Astrocyte of the cerebellum (primary cell): ENCODE results near the gene OR2Z1.
"Not testable (repeated sequence)": the region's sequence is repeated elsewhere in the genome, so short reads cannot be mapped to it uniquely, and the experiment has no call there.

ENCODE experiments used
- DNase-seq: peaks from one replicate; pipeline ENCODE4 v3.0.0-alpha.2; 2011; ENCODE audit warnings: low read depth
- H3K4me3 ChIP-seq: 2 replicates; pipeline ENCODE4 v1.5.1; 2011; ENCODE audit warnings: mild to moderate bottlenecking, low read depth, low read length, moderate library complexity
- in situ Hi-C: cut with HindIII; loops from 2 replicates; pipeline ENCODE4 v1.10.0; 2017; ENCODE audit warnings: low sequenced_read_pairs
- TF ChIP-seq, protein P1 (sequence below): IDR thresholded peaks from 2 replicates; pipeline ENCODE4 v1.5.1; 2012; ENCODE audit warnings: low read length, low read depth, moderate library complexity, mild to moderate bottlenecking; ENCODE audit errors: missing control alignments

Gene OR2Z1

GRCh38 chr19:8699908-8700307 lies 21.5 kb upstream of the OR2Z1 start:
- H3K4me3 ChIP-seq, result no peak overlapping the region
- in situ Hi-C loops, result loop anchor here (25.0 kb wide), 1 partner anchor 162 kb away; no protein-coding TSS in a partner anchor
- TF ChIP-seq, protein P1, sequence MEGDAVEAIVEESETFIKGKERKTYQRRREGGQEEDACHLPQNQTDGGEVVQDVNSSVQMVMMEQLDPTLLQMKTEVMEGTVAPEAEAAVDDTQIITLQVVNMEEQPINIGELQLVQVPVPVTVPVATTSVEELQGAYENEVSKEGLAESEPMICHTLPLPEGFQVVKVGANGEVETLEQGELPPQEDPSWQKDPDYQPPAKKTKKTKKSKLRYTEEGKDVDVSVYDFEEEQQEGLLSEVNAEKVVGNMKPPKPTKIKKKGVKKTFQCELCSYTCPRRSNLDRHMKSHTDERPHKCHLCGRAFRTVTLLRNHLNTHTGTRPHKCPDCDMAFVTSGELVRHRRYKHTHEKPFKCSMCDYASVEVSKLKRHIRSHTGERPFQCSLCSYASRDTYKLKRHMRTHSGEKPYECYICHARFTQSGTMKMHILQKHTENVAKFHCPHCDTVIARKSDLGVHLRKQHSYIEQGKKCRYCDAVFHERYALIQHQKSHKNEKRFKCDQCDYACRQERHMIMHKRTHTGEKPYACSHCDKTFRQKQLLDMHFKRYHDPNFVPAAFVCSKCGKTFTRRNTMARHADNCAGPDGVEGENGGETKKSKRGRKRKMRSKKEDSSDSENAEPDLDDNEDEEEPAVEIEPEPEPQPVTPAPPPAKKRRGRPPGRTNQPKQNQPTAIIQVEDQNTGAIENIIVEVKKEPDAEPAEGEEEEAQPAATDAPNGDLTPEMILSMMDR, result no peak
- DNase-seq, result no peak

DNA sequence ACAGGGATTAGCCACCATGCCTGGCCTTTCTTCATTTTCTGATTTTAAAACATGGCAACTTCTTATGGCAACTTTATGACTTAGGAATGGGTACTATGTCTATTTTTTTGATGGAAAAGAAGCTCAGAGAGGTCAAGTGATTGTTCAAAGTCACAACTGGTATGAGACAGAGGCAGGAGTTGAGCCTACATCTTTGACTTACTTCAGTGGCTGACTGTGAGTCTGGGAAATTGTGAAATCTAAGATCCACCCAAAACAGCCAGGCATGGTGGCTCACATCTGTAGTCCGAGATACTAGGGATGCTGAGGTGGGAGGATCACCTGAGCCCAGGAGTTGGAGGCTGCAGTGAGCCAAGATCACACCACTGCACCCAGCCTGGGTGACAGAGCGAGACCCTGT lies 20.5 kb upstream of the OR2Z1 start:
- DNase-seq, result no peak
- H3K4me3 ChIP-seq, result no peak overlapping the region
- TF ChIP-seq, protein P1, result no peak
- in situ Hi-C loops, result no loop called here

GRCh38 chr19:8702350-8702749 lies 19.1 kb upstream of the OR2Z1 start:
- in situ Hi-C loops, result no loop called here
- TF ChIP-seq, protein P1, result no peak
- DNase-seq, result no peak
- H3K4me3 ChIP-seq, result no peak overlapping the region

DNA sequence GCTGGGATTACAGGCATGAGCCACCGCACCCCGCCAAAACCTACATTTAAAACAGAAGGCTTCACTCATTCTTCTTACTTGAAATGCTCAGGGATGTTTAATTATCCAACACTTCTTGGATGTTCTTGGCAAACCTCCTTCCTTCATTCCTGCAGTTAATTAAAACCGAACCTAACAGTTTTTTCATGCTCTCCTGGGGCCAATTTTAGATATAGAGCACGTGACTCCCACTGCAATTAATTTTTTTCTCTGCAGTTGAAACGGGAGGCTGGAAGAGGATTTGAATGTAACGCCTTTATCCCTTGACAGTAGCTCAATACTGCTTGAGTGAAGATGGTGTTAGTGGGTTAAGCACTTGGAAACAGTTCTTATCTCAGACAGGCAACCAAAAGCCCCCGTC lies 18.2 kb upstream of the OR2Z1 start:
- in situ Hi-C loops, result no loop called here

GRCh38 chr19:8705304-8705703 lies 16.1 kb upstream of the OR2Z1 start:
- DNase-seq, H3K4me3 ChIP-seq, in situ Hi-C loops: not testable (repeated sequence)

More for the DNA sequence above, 18.2 kb upstream of the OR2Z1 start:
- TF ChIP-seq, protein P1, result no peak
- DNase-seq, result no peak
- H3K4me3 ChIP-seq, result no peak overlapping the region

- TF ChIP-seq, protein P1, result no peak
- no peak overlapping the region for H3K4me3 ChIP-seq
- in situ Hi-C loops, result no loop called here
- no peak for DNase-seq
Observed at GRCh38 chr19:8705742-8706141, 15.7 kb upstream of the OR2Z1 start.

DNA sequence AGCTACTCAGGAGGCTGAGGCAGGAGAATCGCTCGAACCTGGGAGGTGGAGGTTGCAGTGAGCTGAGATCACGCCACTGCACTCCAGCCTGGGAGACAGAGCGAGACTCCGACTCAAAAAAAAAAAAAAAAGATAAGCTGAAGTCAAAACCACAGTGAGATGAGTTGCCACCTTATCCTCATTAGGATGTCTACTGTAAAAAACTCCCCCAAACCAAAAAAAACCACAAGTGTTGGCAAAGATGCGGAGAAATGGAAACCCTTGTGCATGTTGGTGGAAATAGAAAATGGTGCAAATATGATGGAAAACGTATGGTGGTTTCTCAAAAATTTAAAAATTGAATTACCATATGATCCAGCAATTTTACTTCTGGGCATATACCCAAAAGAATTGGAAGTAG lies 11.1 kb upstream of the OR2Z1 start:
- in situ Hi-C loops, H3K4me3 ChIP-seq, DNase-seq: not testable (repeated sequence)

DNA sequence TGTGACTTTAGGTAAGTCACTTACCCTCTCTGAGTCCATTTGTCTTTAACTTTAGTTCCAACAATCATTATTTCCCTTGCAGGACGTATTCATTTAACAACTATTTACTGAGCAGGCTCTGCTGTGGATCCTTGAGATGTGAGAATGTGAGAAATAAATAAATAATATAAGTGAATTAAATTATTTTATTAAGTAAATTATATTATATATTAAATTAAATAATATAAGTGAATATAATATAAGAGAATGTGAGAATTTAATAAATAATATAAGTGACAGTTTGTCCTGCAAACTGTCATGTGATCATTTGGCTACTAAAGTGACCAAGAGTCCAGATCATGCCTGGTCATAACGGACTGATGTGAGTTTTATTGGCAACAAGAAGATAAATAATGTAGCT lies 598 bp downstream of the OR2Z1 start:
- TF ChIP-seq, protein P1, result no peak
- in situ Hi-C loops, result no loop called here
- DNase-seq, result no peak
- no peak overlapping the region for H3K4me3 ChIP-seq
